Transverse colon (tissue), 3 donors: Measurements from ENCODE around the gene YAP1.

Source experiments
- CTCF ChIP-seq, 5 experiments: fragments of 200-600 bp in 3 of 5; fragments of 450-650 bp in 2 of 5; sonication (generic) in 3 of 5; IDR thresholded peaks; 1 replicate in 2 of 5; 2 replicates in 3 of 5; pipeline ENCODE4 v1.5.1; 2016 to 2017; ENCODE audit warnings: antibody characterized with exemption in 5 of 5, inconsistent platforms in 3 of 5, mild to moderate bottlenecking in 2 of 5, moderate library complexity in 1 of 5
- EP300 ChIP-seq: sonication (generic); formaldehyde crosslinking; IDR thresholded peaks from one replicate; pipeline ENCODE4 v1.6.1; 2017; ENCODE audit warnings: antibody characterized with exemption, low read depth

GRCh38 chr11:102201776-102202175, 91.5 kb downstream of the YAP1 start:
- no peak for TF ChIP-seq CTCF (IDR thresholded peaks at IDR 0.05)
- TF ChIP-seq EP300: no peak
